ENCODE data around the gene VPS52. TPM values are rescaled to one million over a fixed set of nuclear protein-coding genes. Genes with fewer than 3 reads are reported as not detected.

The VPS52 gene
- total RNA-seq, 1 donor from 2014 or later: 35.1 TPM

DNA sequence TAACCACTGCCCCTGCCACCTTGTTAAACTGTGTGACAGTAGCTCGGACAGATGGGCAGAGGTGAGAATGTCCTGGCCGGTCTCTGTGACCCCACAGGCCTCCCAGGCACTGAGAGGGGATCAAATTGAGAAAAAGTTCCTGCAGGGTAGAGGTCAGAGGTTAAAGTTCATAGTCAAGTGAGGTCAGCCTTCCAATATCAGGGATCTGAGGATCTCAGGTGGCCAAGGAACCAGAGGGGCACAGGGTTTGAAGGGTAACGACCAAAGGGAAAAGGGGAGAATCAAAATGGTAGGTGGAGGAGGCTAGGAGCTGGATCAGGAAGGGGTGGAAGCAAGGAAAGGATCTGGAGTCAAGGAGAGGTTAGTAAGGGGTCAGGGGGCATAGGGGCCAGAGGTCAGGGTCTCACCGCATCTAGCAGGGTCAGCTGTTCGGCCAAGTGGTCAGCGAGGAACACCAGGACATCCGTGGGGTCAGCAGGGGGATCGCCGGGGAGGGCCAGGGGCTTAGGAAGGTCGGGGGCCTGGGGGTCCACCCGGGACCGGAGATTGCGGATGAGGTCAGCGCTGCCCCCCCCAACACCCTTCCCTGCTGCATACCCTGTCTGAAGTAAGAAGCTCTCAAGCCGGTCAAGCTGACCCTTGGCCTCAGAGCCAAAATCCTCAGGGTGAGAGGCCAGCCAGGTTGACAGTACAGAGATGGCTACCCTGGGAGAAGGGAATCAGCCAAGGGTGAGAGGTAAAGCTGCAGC is 24.1 kb upstream of the VPS52 start:
- TF ChIP-seq, protein P1, sequence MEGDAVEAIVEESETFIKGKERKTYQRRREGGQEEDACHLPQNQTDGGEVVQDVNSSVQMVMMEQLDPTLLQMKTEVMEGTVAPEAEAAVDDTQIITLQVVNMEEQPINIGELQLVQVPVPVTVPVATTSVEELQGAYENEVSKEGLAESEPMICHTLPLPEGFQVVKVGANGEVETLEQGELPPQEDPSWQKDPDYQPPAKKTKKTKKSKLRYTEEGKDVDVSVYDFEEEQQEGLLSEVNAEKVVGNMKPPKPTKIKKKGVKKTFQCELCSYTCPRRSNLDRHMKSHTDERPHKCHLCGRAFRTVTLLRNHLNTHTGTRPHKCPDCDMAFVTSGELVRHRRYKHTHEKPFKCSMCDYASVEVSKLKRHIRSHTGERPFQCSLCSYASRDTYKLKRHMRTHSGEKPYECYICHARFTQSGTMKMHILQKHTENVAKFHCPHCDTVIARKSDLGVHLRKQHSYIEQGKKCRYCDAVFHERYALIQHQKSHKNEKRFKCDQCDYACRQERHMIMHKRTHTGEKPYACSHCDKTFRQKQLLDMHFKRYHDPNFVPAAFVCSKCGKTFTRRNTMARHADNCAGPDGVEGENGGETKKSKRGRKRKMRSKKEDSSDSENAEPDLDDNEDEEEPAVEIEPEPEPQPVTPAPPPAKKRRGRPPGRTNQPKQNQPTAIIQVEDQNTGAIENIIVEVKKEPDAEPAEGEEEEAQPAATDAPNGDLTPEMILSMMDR (IDR thresholded peaks at IDR 0.05; ENCODE audit: borderline replicate concordance): no peak
- intact Hi-C loops (cut with micrococcal nuclease): no loop called here

DNA sequence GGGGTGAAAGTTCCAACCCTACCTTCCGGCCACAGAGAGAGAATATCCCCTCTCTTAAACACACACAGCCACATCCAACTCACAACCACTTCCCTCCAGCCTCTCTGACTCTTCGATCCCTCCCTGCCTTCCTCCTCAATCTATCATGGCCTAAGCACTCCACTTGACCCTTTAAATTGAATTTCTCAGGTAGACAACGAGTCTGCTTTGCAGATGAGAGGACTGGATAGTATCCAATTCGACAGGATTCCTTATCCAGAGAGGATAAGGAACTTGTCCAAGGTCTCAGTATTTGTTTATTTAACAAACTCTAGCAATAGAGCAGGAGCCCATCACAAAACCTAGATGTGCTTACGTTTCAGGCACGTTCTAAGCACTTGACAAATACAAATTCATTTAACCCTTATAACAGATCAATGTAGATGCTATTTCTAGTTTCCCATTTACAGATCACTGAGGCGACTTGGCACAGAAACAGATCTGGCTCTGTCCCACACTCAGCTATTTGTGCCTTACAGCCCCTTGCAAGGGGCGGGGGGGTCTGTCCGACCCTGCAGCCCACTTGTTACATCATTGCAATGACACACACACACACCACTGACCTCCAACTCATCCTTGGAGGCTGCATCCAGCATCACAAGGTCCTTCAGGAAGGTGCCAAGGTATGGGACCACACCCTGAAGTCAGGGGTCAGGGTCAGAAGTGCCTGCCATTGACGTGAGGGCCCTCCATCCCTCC is 22.6 kb upstream of the VPS52 start:
- peaks cover 55% of the 10 kb centered on the region for H3K36me3 ChIP-seq
- peaks cover 47% of the 10 kb centered on the region for H3K4me1 ChIP-seq
- H3K27me3 ChIP-seq (ENCODE audit: low read depth): no peaks in the 10 kb centered on the region
- no peak for DNase-seq
- no peak overlapping the region for H3K4me3 ChIP-seq
- H3K9me3 ChIP-seq (replicated peaks): no peaks in the 10 kb centered on the region
- H3K27ac ChIP-seq (replicated peaks): no peak overlapping the region
- intact Hi-C loops (cut with micrococcal nuclease): no loop called here
- TF ChIP-seq, protein P1 (IDR thresholded peaks at IDR 0.05; ENCODE audit: borderline replicate concordance): no peak

More for the DNA sequence above, 24.1 kb upstream of the VPS52 start:
- Histone ChIP-seq H3K4me1 (peaks cover 49% of the 10 kb centered on the region), H3K4me3 (no peak overlapping the region), H3K27me3 (ENCODE audit: low read depth) (no peaks in the 10 kb centered on the region), H3K27ac (replicated peaks) (no peak overlapping the region), H3K9me3 (replicated peaks) (no peaks in the 10 kb centered on the region), H3K36me3 (peaks cover 55% of the 10 kb centered on the region)
- no peak for DNase-seq

GRCh38 chr6:33292996-33293682 is 21.5 kb upstream of the VPS52 start:
- intact Hi-C loops (cut with micrococcal nuclease): no loop called here
- H3K9me3 ChIP-seq (replicated peaks): no peaks in the 10 kb centered on the region
- no peaks in the 10 kb centered on the region for H3K27me3 ChIP-seq (ENCODE audit: low read depth)
- peaks cover 46% of the 10 kb centered on the region for H3K4me1 ChIP-seq
- peaks cover 55% of the 10 kb centered on the region for H3K36me3 ChIP-seq
- DNase-seq: no peak
- H3K4me3 ChIP-seq: no peak overlapping the region
- H3K27ac ChIP-seq (replicated peaks): no peak overlapping the region
- TF ChIP-seq, protein P1 (IDR thresholded peaks at IDR 0.05; ENCODE audit: borderline replicate concordance): no peak

- Histone ChIP-seq H3K9me3 (replicated peaks) (no peaks in the 10 kb centered on the region), H3K4me1 (peaks cover 34% of the 10 kb centered on the region), H3K36me3 (peaks cover 65% of the 10 kb centered on the region), H3K27me3 (ENCODE audit: low read depth) (no peaks in the 10 kb centered on the region), H3K4me3 (peak overlapping the region; percentile 83), H3K27ac (replicated peaks) (no peak overlapping the region)
- DNase-seq: no peak
- TF ChIP-seq, protein P1 (IDR thresholded peaks at IDR 0.05; ENCODE audit: borderline replicate concordance): no peak
- intact Hi-C loops (cut with micrococcal nuclease): no loop called here
Observed at GRCh38 chr6:33290459-33290858, 18.8 kb upstream of the VPS52 start.

GRCh38 chr6:33289784-33290315 is 18.2 kb upstream of the VPS52 start:
- H3K36me3 ChIP-seq: peaks cover 65% of the 10 kb centered on the region
- intact Hi-C loops (cut with micrococcal nuclease): no loop called here

More at GRCh38 chr6:33289784-33290315, 18.2 kb upstream of the VPS52 start:
- no peaks in the 10 kb centered on the region for H3K27me3 ChIP-seq (ENCODE audit: low read depth)
- H3K4me3 ChIP-seq: peak overlapping the region; percentile 83
- TF ChIP-seq, protein P1 (IDR thresholded peaks at IDR 0.05; ENCODE audit: borderline replicate concordance): no peak
- no peak for DNase-seq
- H3K9me3 ChIP-seq (replicated peaks): no peaks in the 10 kb centered on the region
- H3K4me1 ChIP-seq: peaks cover 34% of the 10 kb centered on the region
- H3K27ac ChIP-seq (replicated peaks): peak overlapping the region; percentile 93
